ENCODE results near the gene TSPAN5.

Gene TSPAN5

GRCh38 chr4:98444371-98444770, 214.0 kb downstream of the TSPAN5 start:
- Histone ChIP-seq H3K4me3 (ENCODE audit: low read length, poor library complexity, severe bottlenecking) (no peak overlapping the region), H3K9me2 (replicated peaks; ENCODE audit: low read depth, low read length) (no peaks in the 10 kb centered on the region), H2AFZ (ENCODE audit: low read length) (no peak overlapping the region), H3K79me2 (ENCODE audit: insufficient read depth, low read length) (no peaks in the 10 kb centered on the region), H4K20me1 (ENCODE audit: insufficient read depth, low read length, poor library complexity, severe bottlenecking) (no peaks in the 10 kb centered on the region), H3K9me3 (ENCODE audit: insufficient read depth, low read depth, low read length) (no peaks in the 10 kb centered on the region), H3K36me3 (ENCODE audit: insufficient read depth, low read length) (peaks cover 34% of the 10 kb centered on the region), H3K4me2 (ENCODE audit: low read depth, low read length, poor library complexity, severe bottlenecking) (no peak overlapping the region), H3K4me1 (ENCODE audit: insufficient read depth, low read length, poor library complexity, severe bottlenecking) (peaks cover 39% of the 10 kb centered on the region), H3F3A (ENCODE audit: low read depth) (peaks cover 10% of the 10 kb centered on the region; the same call in 1 of the 2 replicates), H3K9ac (ENCODE audit: low read depth, low read length, poor library complexity, severe bottlenecking) (no peak overlapping the region), H3K27me3 (ENCODE audit: insufficient read depth, low read length, poor library complexity, severe bottlenecking) (no peaks in the 10 kb centered on the region)
- TF ChIP-seq EZH2phosphoT487 (IDR thresholded peaks at IDR 0.05; ENCODE audit: borderline replicate concordance) (no peak), CTCF (conservative IDR thresholded peaks at IDR 0.05; ENCODE audit: low read length) (no peak)

GRCh38 chr4:98434816-98435215, 223.6 kb downstream of the TSPAN5 start:
- Histone ChIP-seq H4K20me1 (ENCODE audit: insufficient read depth, low read length, poor library complexity, severe bottlenecking) (no peaks in the 10 kb centered on the region), H2AFZ (ENCODE audit: low read length) (no peak overlapping the region), H3K4me2 (ENCODE audit: low read depth, low read length, poor library complexity, severe bottlenecking) (no peak overlapping the region), H3K36me3 (ENCODE audit: insufficient read depth, low read length) (peaks cover 39% of the 10 kb centered on the region; the same call in 1 of the 2 replicates), H3K27me3 (ENCODE audit: insufficient read depth, low read length, poor library complexity, severe bottlenecking) (no peaks in the 10 kb centered on the region), H3K4me3 (ENCODE audit: low read length, poor library complexity, severe bottlenecking) (no peak overlapping the region), H3K4me1 (ENCODE audit: insufficient read depth, low read length, poor library complexity, severe bottlenecking) (no peaks in the 10 kb centered on the region), H3K9ac (ENCODE audit: low read depth, low read length, poor library complexity, severe bottlenecking) (no peak overlapping the region), H3K9me3 (ENCODE audit: insufficient read depth, low read depth, low read length) (no peaks in the 10 kb centered on the region), H3K9me2 (replicated peaks; ENCODE audit: low read depth, low read length) (no peaks in the 10 kb centered on the region), H3F3A (ENCODE audit: low read depth) (no peaks in the 10 kb centered on the region), H3K79me2 (ENCODE audit: insufficient read depth, low read length) (no peaks in the 10 kb centered on the region)
- TF ChIP-seq EZH2phosphoT487 (IDR thresholded peaks at IDR 0.05; ENCODE audit: borderline replicate concordance) (no peak), CTCF (conservative IDR thresholded peaks at IDR 0.05; ENCODE audit: low read length) (no peak)

GRCh38 chr4:98433691-98434090, 224.7 kb downstream of the TSPAN5 start:
- Histone ChIP-seq H3K36me3 (ENCODE audit: insufficient read depth, low read length) (peaks cover 35% of the 10 kb centered on the region; the same call in 1 of the 2 replicates), H3K4me3 (ENCODE audit: low read length, poor library complexity, severe bottlenecking) (no peak overlapping the region), H3K9me2 (replicated peaks; ENCODE audit: low read depth, low read length) (no peaks in the 10 kb centered on the region), H3K9ac (ENCODE audit: low read depth, low read length, poor library complexity, severe bottlenecking) (no peak overlapping the region), H3K27me3 (ENCODE audit: insufficient read depth, low read length, poor library complexity, severe bottlenecking) (no peaks in the 10 kb centered on the region), H2AFZ (ENCODE audit: low read length) (no peak overlapping the region), H3F3A (ENCODE audit: low read depth) (no peaks in the 10 kb centered on the region), H3K9me3 (ENCODE audit: insufficient read depth, low read depth, low read length) (no peaks in the 10 kb centered on the region), H3K79me2 (ENCODE audit: insufficient read depth, low read length) (no peaks in the 10 kb centered on the region), H4K20me1 (ENCODE audit: insufficient read depth, low read length, poor library complexity, severe bottlenecking) (no peaks in the 10 kb centered on the region), H3K4me2 (ENCODE audit: low read depth, low read length, poor library complexity, severe bottlenecking) (no peak overlapping the region), H3K4me1 (ENCODE audit: insufficient read depth, low read length, poor library complexity, severe bottlenecking) (no peaks in the 10 kb centered on the region)
- TF ChIP-seq CTCF (conservative IDR thresholded peaks at IDR 0.05; ENCODE audit: low read length) (no peak), EZH2phosphoT487 (IDR thresholded peaks at IDR 0.05; ENCODE audit: borderline replicate concordance) (no peak)
